GM20431 (cell line): ENCODE results near the gene NR1I2.

ENCODE experiments used
- in situ Hi-C: fragments of 300-500 bp; cut with MseI, MboI; formaldehyde crosslinking; loops from one replicate; pipeline ENCODE4 v1.15.0; 2020; ENCODE audit warnings: low sequenced_read_pairs; ENCODE audit not compliant: unreplicated experiment

Gene NR1I2

GRCh38 chr3:119817071-119817470 is 35.2 kb downstream of the NR1I2 start:
- in situ Hi-C loops: no loop called here

GRCh38 chr3:119817583-119818363 is 35.9 kb downstream of the NR1I2 start:
- in situ Hi-C loops: no loop called here

GRCh38 chr3:119818937-119819336 is 37.0 kb downstream of the NR1I2 start:
- in situ Hi-C loops: no loop called here

GRCh38 chr3:119819806-119820205 is 37.9 kb downstream of the NR1I2 start:
- in situ Hi-C loops: no loop called here

GRCh38 chr3:119825820-119826219 is 43.9 kb downstream of the NR1I2 start:
- in situ Hi-C loops: no loop called here

- in situ Hi-C loops: no loop called here
Observed at GRCh38 chr3:119826711-119827608, 45.1 kb downstream of the NR1I2 start.

GRCh38 chr3:119829420-119829819 is 47.5 kb downstream of the NR1I2 start:
- in situ Hi-C loops: no loop called here

- in situ Hi-C loops: no loop called here
Observed at GRCh38 chr3:119831022-119831421, 49.1 kb downstream of the NR1I2 start.

- in situ Hi-C loops: no loop called here
Observed at GRCh38 chr3:119831941-119832371, 50.1 kb downstream of the NR1I2 start.

- in situ Hi-C loops: no loop called here
Observed at GRCh38 chr3:119834754-119835370, 53.0 kb downstream of the NR1I2 start.

GRCh38 chr3:119835556-119835955 is 53.7 kb downstream of the NR1I2 start:
- in situ Hi-C loops: no loop called here

- in situ Hi-C loops: no loop called here
Observed at GRCh38 chr3:119841808-119842471, 60.0 kb downstream of the NR1I2 start.

- in situ Hi-C loops: no loop called here
Observed at GRCh38 chr3:119849126-119849525, 67.2 kb downstream of the NR1I2 start.

- in situ Hi-C loops: no loop called here
Observed at GRCh38 chr3:119856695-119857094, 74.8 kb downstream of the NR1I2 start.

GRCh38 chr3:119858957-119859356 is 77.1 kb downstream of the NR1I2 start:
- in situ Hi-C loops: no loop called here

- in situ Hi-C loops: no loop called here
Observed at GRCh38 chr3:119859728-119860127, 77.8 kb downstream of the NR1I2 start.

- in situ Hi-C loops: no loop called here
Observed at GRCh38 chr3:119861681-119862080, 79.8 kb downstream of the NR1I2 start.

- in situ Hi-C loops: no loop called here
Observed at GRCh38 chr3:119862616-119863015, 80.7 kb downstream of the NR1I2 start.

GRCh38 chr3:119864476-119864875 is 82.6 kb downstream of the NR1I2 start:
- in situ Hi-C loops: no loop called here
